ENCODE measurements around the gene CADPS2. TPM values are rescaled to one million over a fixed set of nuclear protein-coding genes. Genes with fewer than 3 reads are reported as not detected.

The CADPS2 gene
- total and polyA plus RNA-seq, 2 donors (not counting 1 experiment from before 2014, with no cell fraction given) = not detected

GRCh38 chr7:122727759-122728158 is 158.5 kb downstream of the CADPS2 start:
- no peaks in the 10 kb centered on the region for H4K20me1 ChIP-seq (ENCODE audit: control insufficient read depth, insufficient read depth, low read length, poor library complexity, severe bottlenecking)
- H3K36me3 ChIP-seq (replicated peaks in 1 of 2; ENCODE audit: control extremely low read depth in 1 of 2, control insufficient read depth in 1 of 2, extremely low read depth in 1 of 2, insufficient read depth in 2 of 2, low read length in 1 of 2) = no peaks in the 10 kb centered on the region
- no peaks in the 10 kb centered on the region for H3K27me3 ChIP-seq (replicated peaks in 1 of 4; ENCODE audit: control extremely low read depth in 1 of 4, control insufficient read depth in 3 of 4, insufficient read depth in 4 of 4, low read length in 3 of 4)
- ATAC-seq (ENCODE audit: low read depth) = no peak
- POLR2A ChIA-PET = no interaction called here
- no peak overlapping the region for H3K4me2 ChIP-seq (replicated peaks; ENCODE audit: low read depth, low read length, poor library complexity, severe bottlenecking)
- H3K79me2 ChIP-seq (ENCODE audit: control insufficient read depth, insufficient read depth, low read length) = no peaks in the 10 kb centered on the region
- no peak overlapping the region for H2AFZ ChIP-seq (ENCODE audit: insufficient read depth, low read depth, low read length, poor library complexity, severe bottlenecking)
- intact Hi-C loops (cut with micrococcal nuclease) = no loop called here
- no peak overlapping the region for H3K4me3 Mint-ChIP-seq
- H3K9ac ChIP-seq (ENCODE audit: low read length) = no peak overlapping the region
- H3K4me3 ChIP-seq (ENCODE audit: control extremely low read depth in 1 of 5, extremely low read depth in 1 of 5, insufficient read depth in 1 of 5, low read depth in 2 of 5, low read length in 4 of 5) = no peak overlapping the region
- H3K9me3 Mint-ChIP-seq (ENCODE audit: insufficient read depth) = no peaks in the 10 kb centered on the region
- no peaks in the 10 kb centered on the region for H3K4me1 ChIP-seq (ENCODE audit: control insufficient read depth in 2 of 2, insufficient read depth in 2 of 2, low read length in 2 of 2)
- no peaks in the 10 kb centered on the region for H3K9me3 ChIP-seq (ENCODE audit: control extremely low read depth in 1 of 3, control insufficient read depth in 2 of 3, insufficient read depth in 1 of 3, low read length in 2 of 3)
- H3K27ac Mint-ChIP-seq = no peak overlapping the region
- DNase-seq = no peak
- H3K27ac ChIP-seq (ENCODE audit: low read length in 2 of 2) = no peak overlapping the region
- no peaks in the 10 kb centered on the region for H3K27me3 Mint-ChIP-seq
- no CpG with 5 or more reads among the region's 1 CpG for WGBS (ENCODE audit: insufficient coverage)
- CTCF ChIA-PET = no interaction called here
- H3K4me1 Mint-ChIP-seq = no peaks in the 10 kb centered on the region
- no peak for TF ChIP-seq CTCF (IDR thresholded peaks at IDR 0.05)

GRCh38 chr7:122727354-122727753 is 158.9 kb downstream of the CADPS2 start:
- Histone ChIP-seq H3K27ac (ENCODE audit: low read length in 2 of 2) (no peak overlapping the region), H3K79me2 (ENCODE audit: control insufficient read depth, insufficient read depth, low read length) (no peaks in the 10 kb centered on the region), H3K4me1 (ENCODE audit: control insufficient read depth in 2 of 2, insufficient read depth in 2 of 2, low read length in 2 of 2) (no peaks in the 10 kb centered on the region), H3K36me3 (replicated peaks in 1 of 2; ENCODE audit: control extremely low read depth in 1 of 2, control insufficient read depth in 1 of 2, extremely low read depth in 1 of 2, insufficient read depth in 2 of 2, low read length in 1 of 2) (no peaks in the 10 kb centered on the region), H3K4me2 (replicated peaks; ENCODE audit: low read depth, low read length, poor library complexity, severe bottlenecking) (no peak overlapping the region), H4K20me1 (ENCODE audit: control insufficient read depth, insufficient read depth, low read length, poor library complexity, severe bottlenecking) (no peaks in the 10 kb centered on the region), H3K27me3 (replicated peaks in 1 of 4; ENCODE audit: control extremely low read depth in 1 of 4, control insufficient read depth in 3 of 4, insufficient read depth in 4 of 4, low read length in 3 of 4) (no peaks in the 10 kb centered on the region), H3K9ac (ENCODE audit: low read length) (no peak overlapping the region), H2AFZ (ENCODE audit: insufficient read depth, low read depth, low read length, poor library complexity, severe bottlenecking) (no peak overlapping the region), H3K4me3 (ENCODE audit: control extremely low read depth in 1 of 5, extremely low read depth in 1 of 5, insufficient read depth in 1 of 5, low read depth in 2 of 5, low read length in 4 of 5) (no peak overlapping the region), H3K9me3 (ENCODE audit: control extremely low read depth in 1 of 3, control insufficient read depth in 2 of 3, insufficient read depth in 1 of 3, low read length in 2 of 3) (no peaks in the 10 kb centered on the region)
- TF ChIP-seq CTCF (IDR thresholded peaks at IDR 0.05) (no peak), EZH2 (IDR thresholded peaks at IDR 0.05; ENCODE audit: borderline replicate concordance, insufficient read depth, low read depth, low read length, poor library complexity, severe bottlenecking) (no peak)
- POLR2A ChIA-PET = no interaction called here
- H3K27me3 Mint-ChIP-seq = no peaks in the 10 kb centered on the region
- H3K4me1 Mint-ChIP-seq = no peaks in the 10 kb centered on the region
- DNase-seq = no peak
- H3K4me3 Mint-ChIP-seq = no peak overlapping the region
- CTCF ChIA-PET = no interaction called here
- H3K9me3 Mint-ChIP-seq (ENCODE audit: insufficient read depth) = no peaks in the 10 kb centered on the region
- ATAC-seq (ENCODE audit: low read depth) = no peak
- no peak overlapping the region for H3K27ac Mint-ChIP-seq
- intact Hi-C loops (cut with micrococcal nuclease) = no loop called here
